GM04503 (cell line): ENCODE data around the gene HPSE2.
A peak's percentile ranks its signal among the peaks of the same experiment; 100 is the strongest.
"Not testable (repeated sequence)": the region's sequence is repeated elsewhere in the genome, so short reads cannot be mapped to it uniquely, and the experiment has no call there.

Source experiments
- DNase-seq: peaks from one replicate; pipeline ENCODE4 v3.0.0-alpha.2; 2012; ENCODE audit warnings: low read depth

HPSE2 gene

GRCh38 chr10:99235658-99236626 is at the start of gene HPSE2:
Gene HPSE2, minus strand, starts transcription at chr10:99235852.
- no peak for DNase-seq

GRCh38 chr10:99280472-99280871 is 44.8 kb upstream of the HPSE2 start:
- DNase-seq, result no peak

DNA sequence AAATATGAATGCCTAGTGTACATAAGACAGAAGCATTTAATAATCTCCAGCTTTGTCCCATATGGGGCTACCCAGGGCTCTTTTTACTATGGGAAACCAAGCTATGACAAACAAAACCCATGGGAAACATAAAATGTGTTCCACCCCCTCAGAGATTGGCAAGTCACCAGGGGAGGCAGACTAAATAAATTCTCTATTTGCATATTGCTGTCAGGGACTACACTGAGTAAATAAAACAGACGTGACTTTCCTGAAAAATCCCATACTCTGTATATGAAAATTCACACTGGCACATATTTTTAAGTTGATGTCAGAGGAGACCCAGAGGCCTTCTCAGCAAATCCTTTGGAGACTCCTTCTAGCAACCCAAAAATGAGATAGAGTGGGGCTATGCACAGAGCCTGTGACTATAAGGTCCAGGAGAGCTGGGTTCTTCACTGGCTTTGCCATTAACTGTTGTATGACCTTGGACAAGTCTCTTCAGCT is 44.0 kb upstream of the HPSE2 start:
- DNase-seq, result peak; percentile 52

- no peak for DNase-seq
Observed at GRCh38 chr10:99276848-99277486, 41.3 kb upstream of the HPSE2 start.

- DNase-seq, result no peak
Observed at GRCh38 chr10:99266383-99266782, 30.7 kb upstream of the HPSE2 start.

DNA sequence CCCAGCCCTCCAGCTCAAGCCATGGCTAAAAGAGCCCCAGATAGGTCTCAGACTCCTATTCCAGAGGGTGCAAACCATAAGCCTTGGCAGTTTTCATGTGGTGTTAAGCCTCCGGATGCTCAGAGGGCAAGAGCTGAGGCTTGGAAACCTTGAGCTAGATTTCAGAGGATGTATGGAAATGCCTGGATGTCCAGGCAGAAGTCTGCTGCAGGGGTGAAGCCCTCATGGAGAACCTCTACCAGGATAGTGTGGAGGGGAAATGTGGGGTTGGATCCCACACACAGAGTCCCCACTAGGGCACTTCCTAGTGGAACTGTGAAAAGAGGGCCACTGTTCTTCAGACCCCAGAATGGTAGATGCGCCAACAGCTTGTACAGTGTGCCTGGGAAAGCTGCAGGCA is 13.2 kb upstream of the HPSE2 start:
- no peak for DNase-seq

DNA sequence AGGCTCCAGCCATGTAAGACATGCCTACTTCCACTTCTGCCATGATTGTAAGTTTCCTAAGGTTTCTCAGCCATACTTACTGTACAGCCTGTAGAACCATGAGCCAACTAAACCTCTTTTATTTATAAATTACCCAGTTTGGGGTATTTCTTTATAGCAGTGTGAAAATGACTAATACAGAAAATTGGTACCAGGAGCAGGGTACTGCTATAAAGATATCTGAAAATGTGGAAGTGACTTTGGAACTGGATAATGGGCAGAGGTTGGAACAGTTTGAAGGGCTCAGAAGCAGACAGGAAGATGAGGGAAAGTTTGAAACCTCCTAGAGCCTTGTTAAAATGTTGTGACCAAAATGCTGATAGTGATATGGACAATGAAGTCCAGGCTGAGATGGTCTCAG is 12.2 kb upstream of the HPSE2 start:
- DNase-seq, result not testable (repeated sequence)

GRCh38 chr10:99236627-99237309 is 1.1 kb upstream of the HPSE2 start:
- DNase-seq, result no peak

DNA sequence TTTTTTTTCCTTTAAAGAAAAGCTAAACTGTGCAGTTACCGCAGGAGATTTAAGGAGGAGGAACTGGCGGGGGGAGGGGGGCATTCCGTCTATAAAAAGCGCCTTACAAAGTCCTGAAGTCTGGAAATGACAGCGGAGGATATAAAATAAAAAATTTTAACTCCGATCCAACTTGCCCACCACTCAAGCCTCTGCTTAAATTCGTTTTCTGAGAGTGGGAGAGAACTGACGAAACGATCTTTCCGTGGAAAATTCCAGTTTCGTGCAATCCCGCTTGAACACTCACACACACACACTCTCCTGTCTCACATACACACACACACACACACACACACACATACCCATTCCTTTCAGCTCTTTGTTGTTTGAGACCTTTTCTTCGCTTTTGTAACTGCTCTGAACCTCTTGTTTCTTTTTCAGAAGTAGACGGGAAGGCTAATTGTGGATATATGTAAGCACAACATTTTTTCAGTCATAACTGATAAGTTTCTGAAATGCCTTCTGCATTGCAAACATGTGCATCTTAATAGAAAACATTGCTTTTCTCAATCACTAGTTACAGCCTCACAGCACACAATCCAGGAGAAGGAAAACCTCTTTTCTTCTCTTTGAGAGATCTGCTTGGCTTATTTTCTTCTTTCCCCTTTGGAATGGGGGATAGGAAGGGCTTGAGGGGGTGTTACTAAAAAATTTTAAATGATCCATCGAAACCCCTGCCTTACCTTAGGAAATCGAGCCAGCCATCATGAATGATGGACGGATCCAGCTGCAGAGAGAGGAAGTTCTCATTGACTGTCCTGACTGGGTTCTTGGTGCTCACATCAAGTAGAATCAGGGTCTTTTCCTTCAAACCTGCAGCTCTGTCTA is 628 bp downstream of the HPSE2 start:
- no peak for DNase-seq

DNA sequence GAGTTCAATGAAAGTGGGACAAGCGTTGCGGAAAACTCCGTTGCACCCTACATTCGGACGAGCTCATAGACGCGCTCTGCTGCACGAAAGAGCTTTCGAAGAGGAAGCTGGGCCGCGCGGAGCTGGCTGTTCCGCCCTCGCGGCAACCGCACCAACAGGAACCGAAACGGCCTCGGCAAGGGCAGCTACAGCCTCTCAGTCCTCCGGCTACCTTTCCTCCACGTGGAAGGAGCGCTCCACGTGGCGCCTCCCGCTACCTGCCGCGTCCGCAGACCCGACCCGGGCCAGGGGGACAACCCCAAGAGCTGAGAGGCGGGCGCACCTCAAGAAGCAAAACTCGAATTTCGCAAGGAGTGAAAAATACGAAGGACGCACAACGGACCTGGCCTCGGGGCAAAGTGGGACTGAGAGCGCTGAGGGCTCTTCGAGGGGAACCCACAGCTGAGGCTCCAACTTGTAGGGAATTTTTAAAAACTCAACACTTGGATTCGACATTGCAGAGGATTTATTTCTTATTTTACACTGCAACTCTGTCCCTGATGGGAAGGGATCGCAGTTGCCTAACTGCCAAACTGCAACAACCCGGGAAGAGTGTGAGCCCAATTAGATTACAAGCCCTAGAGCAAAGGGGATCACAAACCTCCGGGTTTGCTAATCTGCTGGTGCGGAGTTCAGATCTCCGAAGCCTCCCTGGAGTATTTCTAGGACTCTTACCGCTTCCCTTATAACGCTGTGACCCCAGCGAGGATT is 1.4 kb downstream of the HPSE2 start:
- DNase-seq, result no peak

- no peak for DNase-seq
Observed at GRCh38 chr10:99233689-99234037, 2.0 kb downstream of the HPSE2 start.

DNA sequence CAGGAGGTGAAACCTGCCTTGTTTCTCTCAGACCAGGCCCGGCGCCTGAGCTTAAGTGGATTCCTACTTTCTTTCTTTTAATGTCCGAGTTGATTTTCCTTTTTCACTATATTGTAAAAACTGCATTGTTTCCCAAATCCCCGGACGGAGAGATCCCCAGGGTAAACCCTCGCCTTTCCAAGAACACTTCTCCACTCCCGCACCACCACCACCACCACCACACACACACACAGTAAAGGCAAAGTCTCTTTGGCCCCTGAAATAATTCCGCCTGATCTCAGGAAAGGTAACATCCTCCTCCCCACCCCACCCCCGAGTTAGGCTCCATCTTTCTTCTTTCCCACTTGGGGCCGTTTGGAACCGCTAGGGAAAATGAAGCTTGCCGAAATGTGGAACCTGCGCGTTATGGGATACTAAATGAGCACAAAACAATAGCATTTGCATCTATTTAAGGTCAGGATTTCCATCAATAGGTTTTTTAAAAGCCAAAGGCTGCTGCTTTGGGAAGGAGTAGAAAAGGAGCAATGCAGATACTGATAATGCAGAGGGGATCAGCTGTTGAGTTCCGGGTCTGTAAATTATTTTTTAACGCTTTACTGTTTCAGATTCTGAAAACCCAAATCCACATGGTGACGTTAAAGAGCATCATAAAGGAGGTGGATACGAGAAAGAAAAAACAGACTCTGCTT is 2.5 kb downstream of the HPSE2 start:
- DNase-seq, result no peak

DNA sequence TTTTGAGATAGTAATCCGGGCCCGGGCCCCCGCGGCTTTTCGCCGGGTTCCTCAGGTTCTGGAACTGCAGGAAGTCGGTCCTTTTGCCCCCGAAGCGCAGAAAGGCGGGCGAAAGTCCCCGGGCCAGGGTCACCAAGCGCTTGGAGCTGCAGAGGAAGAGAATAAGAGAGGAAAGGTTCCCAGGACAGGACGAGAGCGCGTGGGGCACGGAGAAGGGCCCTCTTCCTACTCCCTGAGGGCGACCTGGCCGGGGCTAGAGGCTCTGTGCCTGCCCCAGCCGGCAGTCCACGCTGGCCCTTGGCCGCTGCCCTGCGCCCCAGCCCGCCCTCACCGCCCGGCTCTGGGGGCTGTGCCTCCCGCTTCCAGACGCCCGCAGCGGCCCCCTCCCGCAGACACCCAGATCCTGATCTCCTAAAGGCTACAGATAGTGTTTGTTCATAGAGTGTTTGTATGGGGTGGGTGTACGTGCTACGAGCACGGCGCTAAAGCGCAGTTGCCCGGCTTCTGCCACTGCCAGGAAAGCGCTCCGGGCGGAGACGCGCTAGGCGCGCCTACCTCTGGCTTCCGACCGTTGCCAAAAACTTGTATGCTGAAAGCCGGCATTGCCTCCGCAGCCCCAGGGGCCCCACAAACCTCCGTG is 3.2 kb downstream of the HPSE2 start:
- DNase-seq, result no peak

DNA sequence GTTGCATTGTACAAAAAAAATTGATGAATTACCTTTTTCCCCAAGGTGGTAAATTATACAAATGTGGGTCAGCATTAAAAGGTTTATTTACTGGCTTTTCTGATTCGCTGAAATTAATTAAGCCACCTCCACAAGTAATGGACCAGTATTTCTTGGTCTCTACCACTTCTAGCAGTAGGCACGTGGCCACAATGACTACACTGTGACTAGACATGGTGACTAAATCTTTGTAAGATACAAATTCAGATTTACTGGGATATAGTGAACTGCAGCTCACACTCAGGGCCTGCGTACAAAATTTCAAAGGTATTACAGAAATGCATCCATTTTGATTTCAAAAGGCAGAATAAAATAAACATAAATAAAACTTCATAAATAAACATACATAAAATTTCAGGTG is 10.9 kb downstream of the HPSE2 start:
- no peak for DNase-seq

- no peak for DNase-seq
Observed at GRCh38 chr10:99207340-99207739, 28.3 kb downstream of the HPSE2 start.

- no peak for DNase-seq
Observed at GRCh38 chr10:99203310-99203709, 32.3 kb downstream of the HPSE2 start.

DNA sequence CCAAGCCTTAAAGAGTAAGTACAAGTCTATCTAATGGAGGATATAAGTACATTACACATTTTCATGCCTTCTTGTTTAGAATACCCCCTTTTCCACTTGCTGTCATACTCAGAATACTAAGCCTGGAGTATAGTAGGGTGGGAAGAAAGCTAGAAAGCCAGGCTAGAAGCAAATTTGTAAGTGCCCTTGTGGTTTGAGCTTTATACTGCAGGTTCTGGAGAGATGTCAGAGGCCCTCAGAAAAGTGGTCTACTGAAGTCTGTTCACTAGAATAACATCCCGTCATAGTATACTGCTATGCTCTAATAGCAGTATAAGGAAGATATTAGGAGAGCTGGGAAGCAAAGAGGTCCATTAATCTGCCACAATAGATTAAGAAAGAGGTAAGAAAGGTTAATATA is 62.7 kb downstream of the HPSE2 start:
- DNase-seq, result no peak

DNA sequence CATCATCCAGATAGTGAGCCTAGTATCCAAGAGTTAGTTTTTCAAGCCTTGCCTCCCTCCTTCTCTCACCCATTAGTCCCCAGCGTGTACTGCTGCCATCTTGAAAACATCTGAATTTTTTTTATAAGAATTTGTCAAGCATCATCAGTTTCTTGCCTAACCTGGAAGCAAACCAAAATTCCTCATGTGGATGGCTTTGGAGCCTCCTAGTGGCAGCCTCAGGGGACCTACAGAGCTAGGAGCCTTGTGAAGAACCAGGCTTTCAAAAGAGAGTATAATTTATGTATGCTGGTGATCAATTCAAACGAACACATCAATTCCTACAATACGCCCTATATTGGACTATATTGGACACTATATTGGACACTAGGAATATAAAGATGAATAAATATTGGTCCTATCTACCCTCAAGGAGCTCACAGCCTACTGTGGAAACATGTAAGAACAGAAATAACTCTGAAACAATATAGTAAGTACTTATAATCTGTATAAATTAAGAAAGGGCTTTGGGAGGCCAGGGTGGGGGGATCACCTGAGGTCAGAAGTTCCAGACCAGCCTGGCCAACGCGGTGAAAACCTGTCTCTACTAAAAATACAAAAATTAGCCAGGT is 63.4 kb downstream of the HPSE2 start:
- no peak for DNase-seq

GRCh38 chr10:99170116-99170675 is 65.5 kb downstream of the HPSE2 start:
- no peak for DNase-seq
